GM12891 (cell line): Measurements from ENCODE around the gene SMOC2.

Experiments
- POLR2A ChIP-seq: IDR thresholded peaks from 2 replicates; pipeline ENCODE4 v1.6.1; 2011; ENCODE audit warnings: low read depth, low read length, control low read depth
- POLR2AphosphoS5 ChIP-seq: IDR thresholded peaks from 2 replicates; pipeline ENCODE4 v1.6.1; 2011; ENCODE audit warnings: low read depth, low read length, control low read depth
- SPI1 ChIP-seq: IDR thresholded peaks from 2 replicates; pipeline ENCODE4 v1.6.1; 2011; ENCODE audit warnings: low read depth, low read length, control low read depth

DNA sequence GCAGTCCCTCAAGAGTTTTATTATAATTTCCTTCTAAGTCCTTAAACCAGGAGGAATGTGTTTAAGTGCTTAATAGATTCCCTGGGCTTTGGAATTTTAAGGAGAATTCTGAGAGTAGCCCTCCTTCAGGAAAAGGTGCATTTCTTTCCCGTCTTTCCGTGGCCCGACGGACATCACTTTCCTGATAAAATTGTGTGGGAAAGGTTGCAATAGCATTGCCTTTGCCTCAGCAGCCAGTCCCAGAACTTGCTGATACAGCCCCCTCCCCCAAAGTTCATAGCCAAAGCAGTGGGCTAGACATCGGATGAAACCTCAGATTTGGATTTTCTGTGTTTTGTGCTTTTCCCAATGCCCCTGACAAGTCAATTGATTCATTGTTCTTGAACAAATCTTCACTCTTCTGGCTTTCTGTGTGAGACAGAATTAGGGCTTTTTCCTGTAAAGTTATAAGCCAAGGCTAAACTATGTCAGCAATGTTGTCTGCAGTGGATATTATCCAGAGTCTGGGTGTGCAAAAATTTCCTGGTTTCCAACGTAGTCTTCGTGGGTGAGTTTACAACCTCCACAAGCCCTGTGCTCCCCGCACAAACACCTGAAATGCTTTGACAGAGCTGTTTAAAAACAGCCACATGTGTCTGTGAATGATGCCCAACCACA, 1.1 kb upstream of the SMOC2 start:
- TF ChIP-seq POLR2AphosphoS5 (no peak), POLR2A (no peak), SPI1 (no peak)
